Nephron (organoid): ENCODE data around the gene SMOC2.

ENCODE experiments used
- H3K27ac Mint-ChIP-seq, 3 experiments: 2 replicates each; pipeline ENCODE4 v1.8.0; 2020; ENCODE audit warnings: mixed read lengths in 3 of 3, mild to moderate bottlenecking in 2 of 3, moderate library complexity in 1 of 3
- H3K27me3 Mint-ChIP-seq: 2 replicates; pipeline ENCODE4 v1.8.0; 2021; ENCODE audit warnings: low read depth, mild to moderate bottlenecking, moderate library complexity, mixed read lengths
- H3K36me3 Mint-ChIP-seq: 2 replicates; pipeline ENCODE4 v1.8.0; 2020; ENCODE audit warnings: low read depth, mixed read lengths
- H3K4me1 Mint-ChIP-seq: 2 replicates; pipeline ENCODE4 v1.8.0; 2020; ENCODE audit warnings: mixed read lengths
- H3K4me3 Mint-ChIP-seq, 3 experiments: 2 replicates each; pipeline ENCODE4 v1.8.0; 2020; ENCODE audit warnings: mild to moderate bottlenecking in 3 of 3, mixed read lengths in 3 of 3, moderate library complexity in 2 of 3
- H3K9me3 Mint-ChIP-seq: 2 replicates; pipeline ENCODE4 v1.8.0; 2020; ENCODE audit warnings: mixed read lengths
- TF ChIP-seq, protein P1 (sequence below), 3 experiments: fragments of 200-600 bp; sonication (generic); IDR thresholded peaks; one replicate each; pipeline ENCODE4 v1.5.0; 2021; ENCODE audit warnings: antibody characterized with exemption in 3 of 3; ENCODE audit not compliant: unreplicated experiment in 3 of 3

SMOC2 gene

GRCh38 chr6:168601546-168601945 is 160.6 kb downstream of the SMOC2 start:
- no peaks in the 10 kb centered on the region for H3K36me3 Mint-ChIP-seq
- H3K27ac Mint-ChIP-seq, result peak overlapping the region in 2 of 3 experiments; percentile 42 to 64
- TF ChIP-seq, protein P1, sequence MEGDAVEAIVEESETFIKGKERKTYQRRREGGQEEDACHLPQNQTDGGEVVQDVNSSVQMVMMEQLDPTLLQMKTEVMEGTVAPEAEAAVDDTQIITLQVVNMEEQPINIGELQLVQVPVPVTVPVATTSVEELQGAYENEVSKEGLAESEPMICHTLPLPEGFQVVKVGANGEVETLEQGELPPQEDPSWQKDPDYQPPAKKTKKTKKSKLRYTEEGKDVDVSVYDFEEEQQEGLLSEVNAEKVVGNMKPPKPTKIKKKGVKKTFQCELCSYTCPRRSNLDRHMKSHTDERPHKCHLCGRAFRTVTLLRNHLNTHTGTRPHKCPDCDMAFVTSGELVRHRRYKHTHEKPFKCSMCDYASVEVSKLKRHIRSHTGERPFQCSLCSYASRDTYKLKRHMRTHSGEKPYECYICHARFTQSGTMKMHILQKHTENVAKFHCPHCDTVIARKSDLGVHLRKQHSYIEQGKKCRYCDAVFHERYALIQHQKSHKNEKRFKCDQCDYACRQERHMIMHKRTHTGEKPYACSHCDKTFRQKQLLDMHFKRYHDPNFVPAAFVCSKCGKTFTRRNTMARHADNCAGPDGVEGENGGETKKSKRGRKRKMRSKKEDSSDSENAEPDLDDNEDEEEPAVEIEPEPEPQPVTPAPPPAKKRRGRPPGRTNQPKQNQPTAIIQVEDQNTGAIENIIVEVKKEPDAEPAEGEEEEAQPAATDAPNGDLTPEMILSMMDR (IDR thresholded peaks at IDR 0.05; ENCODE audit: unreplicated experiment in 3 of 3), result no peak
- peak overlapping the region in 1 of 3 experiments; percentile 28 for H3K4me3 Mint-ChIP-seq
- peaks cover 20% of the 10 kb centered on the region for H3K4me1 Mint-ChIP-seq
- peaks cover 24% of the 10 kb centered on the region for H3K27me3 Mint-ChIP-seq
- H3K9me3 Mint-ChIP-seq, result no peaks in the 10 kb centered on the region

GRCh38 chr6:168602576-168602975 is 161.6 kb downstream of the SMOC2 start:
- H3K27ac Mint-ChIP-seq, result no peak overlapping the region
- peaks cover 27% of the 10 kb centered on the region for H3K4me1 Mint-ChIP-seq
- TF ChIP-seq, protein P1 (IDR thresholded peaks at IDR 0.05; ENCODE audit: unreplicated experiment in 3 of 3), result no peak

GRCh38 chr6:168603234-168603633 is 162.2 kb downstream of the SMOC2 start:
- Mint-ChIP-seq H3K27me3 (peaks cover 27% of the 10 kb centered on the region), H3K36me3 (no peaks in the 10 kb centered on the region), H3K9me3 (no peaks in the 10 kb centered on the region), H3K27ac (no peak overlapping the region), H3K4me1 (peaks cover 34% of the 10 kb centered on the region), H3K4me3 (no peak overlapping the region)
- TF ChIP-seq, protein P1 (IDR thresholded peaks at IDR 0.05; ENCODE audit: unreplicated experiment in 3 of 3), result no peak

More at GRCh38 chr6:168602576-168602975, 161.6 kb downstream of the SMOC2 start:
- Mint-ChIP-seq H3K9me3 (no peaks in the 10 kb centered on the region), H3K36me3 (no peaks in the 10 kb centered on the region), H3K4me3 (no peak overlapping the region), H3K27me3 (peaks cover 24% of the 10 kb centered on the region)

DNA sequence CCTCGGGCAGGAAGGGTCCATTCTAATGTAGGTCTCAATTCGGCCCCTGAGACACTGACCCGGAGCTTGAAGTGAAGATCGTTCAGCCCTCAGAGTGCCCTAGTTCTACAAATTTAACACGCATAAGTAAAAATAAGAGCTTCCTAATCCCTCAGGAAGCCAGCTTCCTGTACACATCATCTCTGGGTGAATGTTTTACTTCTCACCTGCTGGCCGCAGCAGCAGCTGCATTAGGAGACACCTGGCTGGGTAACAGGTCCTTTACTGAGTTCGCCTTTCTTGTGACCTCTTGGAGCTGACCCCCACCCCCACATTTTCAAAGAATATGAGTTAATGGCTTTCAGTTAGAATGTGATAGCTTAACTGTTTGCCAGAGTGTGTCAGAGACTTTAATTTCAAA is 165.0 kb downstream of the SMOC2 start:
- Mint-ChIP-seq H3K9me3 (no peaks in the 10 kb centered on the region), H3K4me3 (no peak overlapping the region), H3K36me3 (no peaks in the 10 kb centered on the region), H3K27me3 (peaks cover 20% of the 10 kb centered on the region), H3K4me1 (peaks cover 50% of the 10 kb centered on the region), H3K27ac (peak overlapping the region; percentile 40 to 50 (median 48))
- TF ChIP-seq, protein P1 (IDR thresholded peaks at IDR 0.05; ENCODE audit: unreplicated experiment in 3 of 3), result no peak

GRCh38 chr6:168606722-168607121 is 165.7 kb downstream of the SMOC2 start:
- TF ChIP-seq, protein P1 (IDR thresholded peaks at IDR 0.05; ENCODE audit: unreplicated experiment in 3 of 3), result no peak
- Mint-ChIP-seq H3K9me3 (no peaks in the 10 kb centered on the region), H3K4me1 (peaks cover 45% of the 10 kb centered on the region), H3K27me3 (peaks cover 20% of the 10 kb centered on the region), H3K36me3 (no peaks in the 10 kb centered on the region), H3K4me3 (no peak overlapping the region), H3K27ac (no peak overlapping the region)
